ENCODE data around the gene VIM.

VIM gene

DNA sequence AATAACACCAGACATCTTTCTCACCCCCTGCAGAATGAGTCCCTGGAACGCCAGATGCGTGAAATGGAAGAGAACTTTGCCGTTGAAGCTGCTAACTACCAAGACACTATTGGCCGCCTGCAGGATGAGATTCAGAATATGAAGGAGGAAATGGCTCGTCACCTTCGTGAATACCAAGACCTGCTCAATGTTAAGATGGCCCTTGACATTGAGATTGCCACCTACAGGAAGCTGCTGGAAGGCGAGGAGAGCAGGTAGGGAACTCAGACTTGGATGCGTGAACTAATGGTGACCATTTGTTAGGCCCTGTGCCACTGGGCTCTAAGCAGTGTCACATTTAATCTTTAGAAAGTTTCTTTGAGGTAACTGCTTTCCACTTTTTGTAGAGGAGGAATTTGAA lies 7.1 kb downstream of the VIM start:
- H3K36me3 ChIP-seq (ENCODE audit: control insufficient read depth, insufficient read depth, low read length) = no peaks in the 10 kb centered on the region
- H3K9ac ChIP-seq = no peak overlapping the region
- H3K27ac ChIP-seq = no peak overlapping the region
- no peak overlapping the region for H2AFZ ChIP-seq
- H3K4me1 ChIP-seq = peaks cover 5% of the 10 kb centered on the region
- no peaks in the 10 kb centered on the region for H3K27me3 ChIP-seq (ENCODE audit: control insufficient read depth, insufficient read depth, low read length)
- H3K79me2 ChIP-seq = no peaks in the 10 kb centered on the region
- H3K9me3 ChIP-seq (ENCODE audit: control insufficient read depth, low read length) = no peaks in the 10 kb centered on the region
- no peak overlapping the region for H3K4me2 ChIP-seq (ENCODE audit: low read length)
- no peak overlapping the region for H3K4me3 ChIP-seq (ENCODE audit: low read depth, low read length)
- TF ChIP-seq, protein P1, sequence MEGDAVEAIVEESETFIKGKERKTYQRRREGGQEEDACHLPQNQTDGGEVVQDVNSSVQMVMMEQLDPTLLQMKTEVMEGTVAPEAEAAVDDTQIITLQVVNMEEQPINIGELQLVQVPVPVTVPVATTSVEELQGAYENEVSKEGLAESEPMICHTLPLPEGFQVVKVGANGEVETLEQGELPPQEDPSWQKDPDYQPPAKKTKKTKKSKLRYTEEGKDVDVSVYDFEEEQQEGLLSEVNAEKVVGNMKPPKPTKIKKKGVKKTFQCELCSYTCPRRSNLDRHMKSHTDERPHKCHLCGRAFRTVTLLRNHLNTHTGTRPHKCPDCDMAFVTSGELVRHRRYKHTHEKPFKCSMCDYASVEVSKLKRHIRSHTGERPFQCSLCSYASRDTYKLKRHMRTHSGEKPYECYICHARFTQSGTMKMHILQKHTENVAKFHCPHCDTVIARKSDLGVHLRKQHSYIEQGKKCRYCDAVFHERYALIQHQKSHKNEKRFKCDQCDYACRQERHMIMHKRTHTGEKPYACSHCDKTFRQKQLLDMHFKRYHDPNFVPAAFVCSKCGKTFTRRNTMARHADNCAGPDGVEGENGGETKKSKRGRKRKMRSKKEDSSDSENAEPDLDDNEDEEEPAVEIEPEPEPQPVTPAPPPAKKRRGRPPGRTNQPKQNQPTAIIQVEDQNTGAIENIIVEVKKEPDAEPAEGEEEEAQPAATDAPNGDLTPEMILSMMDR (IDR thresholded peaks at IDR 0.05) = no peak

DNA sequence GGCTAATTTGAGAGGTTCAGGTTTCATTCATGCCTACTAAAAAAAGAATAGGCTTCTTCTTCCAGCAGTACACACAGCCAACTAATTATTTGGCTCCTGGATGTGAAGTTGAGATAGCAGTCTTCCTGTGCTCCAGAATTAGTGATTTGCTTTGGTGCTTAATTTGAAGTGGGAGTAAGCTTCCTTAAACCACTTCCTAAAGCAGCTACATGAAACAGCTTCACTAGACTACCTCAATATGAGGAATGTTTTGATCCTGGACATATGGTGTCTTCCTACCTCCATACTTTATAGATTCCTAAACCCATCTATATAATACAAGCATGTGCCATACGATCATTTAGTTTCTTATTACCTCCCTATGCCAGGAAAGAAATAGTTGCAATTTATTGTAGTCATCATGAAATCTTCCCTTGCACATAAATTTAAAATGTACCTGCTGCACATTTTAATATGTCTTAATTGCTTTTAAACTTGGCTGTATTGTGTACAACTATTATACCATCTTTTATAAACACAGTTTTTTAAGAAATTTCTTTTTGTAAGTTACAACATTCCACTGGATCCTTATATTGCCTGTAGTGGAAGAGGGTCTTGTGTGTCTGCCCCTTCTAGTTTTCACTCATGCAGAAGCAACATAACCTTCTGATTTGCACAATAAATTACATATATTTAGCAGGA lies 8.6 kb downstream of the VIM start:
- TF ChIP-seq, protein P1 (IDR thresholded peaks at IDR 0.05) = no peak
- peaks cover 5% of the 10 kb centered on the region for H3K4me1 ChIP-seq
- no peak overlapping the region for H2AFZ ChIP-seq
- H3K79me2 ChIP-seq = no peaks in the 10 kb centered on the region
- H3K9ac ChIP-seq = no peak overlapping the region
- no peak overlapping the region for H3K27ac ChIP-seq
- H3K27me3 ChIP-seq (ENCODE audit: control insufficient read depth, insufficient read depth, low read length) = no peaks in the 10 kb centered on the region
- H3K4me3 ChIP-seq (ENCODE audit: low read depth, low read length) = no peak overlapping the region
- H3K4me2 ChIP-seq (ENCODE audit: low read length) = no peak overlapping the region
- no peaks in the 10 kb centered on the region for H3K36me3 ChIP-seq (ENCODE audit: control insufficient read depth, insufficient read depth, low read length)
- no peaks in the 10 kb centered on the region for H3K9me3 ChIP-seq (ENCODE audit: control insufficient read depth, low read length)

DNA sequence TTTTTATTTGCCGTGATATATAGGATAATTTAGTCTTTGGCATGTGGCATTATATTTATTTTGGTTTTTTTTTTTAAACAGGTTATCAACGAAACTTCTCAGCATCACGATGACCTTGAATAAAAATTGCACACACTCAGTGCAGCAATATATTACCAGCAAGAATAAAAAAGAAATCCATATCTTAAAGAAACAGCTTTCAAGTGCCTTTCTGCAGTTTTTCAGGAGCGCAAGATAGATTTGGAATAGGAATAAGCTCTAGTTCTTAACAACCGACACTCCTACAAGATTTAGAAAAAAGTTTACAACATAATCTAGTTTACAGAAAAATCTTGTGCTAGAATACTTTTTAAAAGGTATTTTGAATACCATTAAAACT lies 9.1 kb downstream of the VIM start:
- no peaks in the 10 kb centered on the region for H3K9me3 ChIP-seq (ENCODE audit: control insufficient read depth, low read length)
- H3K4me2 ChIP-seq (ENCODE audit: low read length) = no peak overlapping the region
- H3K4me3 ChIP-seq (ENCODE audit: low read depth, low read length) = no peak overlapping the region
- TF ChIP-seq, protein P1 (IDR thresholded peaks at IDR 0.05) = no peak
- peaks cover 4% of the 10 kb centered on the region for H3K4me1 ChIP-seq
- no peak overlapping the region for H3K9ac ChIP-seq
- no peaks in the 10 kb centered on the region for H3K36me3 ChIP-seq (ENCODE audit: control insufficient read depth, insufficient read depth, low read length)
- H3K79me2 ChIP-seq = no peaks in the 10 kb centered on the region
- H3K27ac ChIP-seq = no peak overlapping the region
- H2AFZ ChIP-seq = no peak overlapping the region
- no peaks in the 10 kb centered on the region for H3K27me3 ChIP-seq (ENCODE audit: control insufficient read depth, insufficient read depth, low read length)

DNA sequence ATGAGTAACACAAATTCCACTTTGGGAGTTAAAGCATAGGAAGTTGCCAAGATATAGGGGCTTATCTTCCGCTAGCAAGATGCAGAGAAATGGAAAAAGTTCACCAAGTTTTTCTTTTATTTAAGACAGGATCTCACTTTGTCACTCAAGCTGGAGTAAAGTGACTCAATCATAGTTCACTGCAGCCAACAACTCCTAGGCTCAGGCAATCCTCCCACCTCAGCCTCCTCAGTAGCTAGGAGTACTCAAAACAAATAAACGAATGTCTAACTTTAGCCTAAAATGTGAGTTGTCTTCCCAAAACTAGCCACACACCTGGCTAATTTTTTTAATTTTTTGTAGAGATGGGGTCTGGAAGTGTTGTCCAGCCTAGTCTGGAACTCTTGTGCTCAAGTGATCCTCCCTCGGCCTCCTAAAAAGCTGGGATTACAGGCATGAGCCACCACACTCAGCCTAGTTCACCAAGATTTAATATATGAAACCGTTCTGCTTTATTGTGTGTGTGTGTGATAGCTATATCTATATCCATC lies 9.9 kb downstream of the VIM start:
- no peaks in the 10 kb centered on the region for H3K4me1 ChIP-seq
- H3K4me2 ChIP-seq (ENCODE audit: low read length) = no peak overlapping the region
- H3K9ac ChIP-seq = no peak overlapping the region
- TF ChIP-seq, protein P1 (IDR thresholded peaks at IDR 0.05) = no peak
- H3K27me3 ChIP-seq (ENCODE audit: control insufficient read depth, insufficient read depth, low read length) = no peaks in the 10 kb centered on the region
- no peak overlapping the region for H2AFZ ChIP-seq
- H3K27ac ChIP-seq = no peak overlapping the region
- no peaks in the 10 kb centered on the region for H3K9me3 ChIP-seq (ENCODE audit: control insufficient read depth, low read length)
- no peak overlapping the region for H3K4me3 ChIP-seq (ENCODE audit: low read depth, low read length)
- H3K36me3 ChIP-seq (ENCODE audit: control insufficient read depth, insufficient read depth, low read length) = no peaks in the 10 kb centered on the region
- H3K79me2 ChIP-seq = no peaks in the 10 kb centered on the region

Data from parathyroid adenoma (tissue), 2 donors.